ENCODE measurements around the gene GRB2. TPM values are rescaled to one million over a fixed set of nuclear protein-coding genes. Genes with fewer than 3 reads are reported as not detected.

The GRB2 gene
- total RNA-seq, 4 donors from 2014 or later, result 55.1 to 96.5 (median 75.4) TPM

DNA sequence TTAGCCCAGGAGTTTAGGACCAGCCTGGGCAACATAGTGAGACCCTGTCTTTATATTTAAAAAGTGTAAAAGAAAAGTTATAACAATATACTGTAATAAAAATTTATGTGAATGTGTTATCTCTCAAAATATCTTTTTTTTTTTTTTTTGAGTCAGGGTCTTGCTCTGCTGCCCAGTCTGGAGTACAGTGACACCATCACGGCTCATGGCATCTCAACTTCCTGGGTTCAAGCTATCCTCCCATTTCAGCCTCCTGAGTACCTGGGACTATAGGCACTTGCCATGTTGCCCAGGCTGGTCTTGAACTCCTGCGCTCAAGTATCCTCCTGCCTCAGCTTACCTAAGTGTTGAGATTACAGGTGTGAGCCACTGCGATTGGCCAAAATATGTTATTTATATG is 70.8 kb downstream of the GRB2 start:
- DNase-seq (ENCODE audit: low spot score in 2 of 2), result no peak
- no peak overlapping the region for H3K4me3 ChIP-seq (ENCODE audit: low read depth, poor library complexity, severe bottlenecking)
- TF ChIP-seq, protein P1, sequence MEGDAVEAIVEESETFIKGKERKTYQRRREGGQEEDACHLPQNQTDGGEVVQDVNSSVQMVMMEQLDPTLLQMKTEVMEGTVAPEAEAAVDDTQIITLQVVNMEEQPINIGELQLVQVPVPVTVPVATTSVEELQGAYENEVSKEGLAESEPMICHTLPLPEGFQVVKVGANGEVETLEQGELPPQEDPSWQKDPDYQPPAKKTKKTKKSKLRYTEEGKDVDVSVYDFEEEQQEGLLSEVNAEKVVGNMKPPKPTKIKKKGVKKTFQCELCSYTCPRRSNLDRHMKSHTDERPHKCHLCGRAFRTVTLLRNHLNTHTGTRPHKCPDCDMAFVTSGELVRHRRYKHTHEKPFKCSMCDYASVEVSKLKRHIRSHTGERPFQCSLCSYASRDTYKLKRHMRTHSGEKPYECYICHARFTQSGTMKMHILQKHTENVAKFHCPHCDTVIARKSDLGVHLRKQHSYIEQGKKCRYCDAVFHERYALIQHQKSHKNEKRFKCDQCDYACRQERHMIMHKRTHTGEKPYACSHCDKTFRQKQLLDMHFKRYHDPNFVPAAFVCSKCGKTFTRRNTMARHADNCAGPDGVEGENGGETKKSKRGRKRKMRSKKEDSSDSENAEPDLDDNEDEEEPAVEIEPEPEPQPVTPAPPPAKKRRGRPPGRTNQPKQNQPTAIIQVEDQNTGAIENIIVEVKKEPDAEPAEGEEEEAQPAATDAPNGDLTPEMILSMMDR (IDR thresholded peaks at IDR 0.05), result no peak
- no peak for TF ChIP-seq POLR2A (IDR thresholded peaks at IDR 0.05)
- intact Hi-C loops (cut with DNase I; ENCODE audit: low total_unique reads), result no loop called here
- 91 to 96% methylated on average over 3 of the region's 3 CpGs for WGBS, 2 donors

DNA sequence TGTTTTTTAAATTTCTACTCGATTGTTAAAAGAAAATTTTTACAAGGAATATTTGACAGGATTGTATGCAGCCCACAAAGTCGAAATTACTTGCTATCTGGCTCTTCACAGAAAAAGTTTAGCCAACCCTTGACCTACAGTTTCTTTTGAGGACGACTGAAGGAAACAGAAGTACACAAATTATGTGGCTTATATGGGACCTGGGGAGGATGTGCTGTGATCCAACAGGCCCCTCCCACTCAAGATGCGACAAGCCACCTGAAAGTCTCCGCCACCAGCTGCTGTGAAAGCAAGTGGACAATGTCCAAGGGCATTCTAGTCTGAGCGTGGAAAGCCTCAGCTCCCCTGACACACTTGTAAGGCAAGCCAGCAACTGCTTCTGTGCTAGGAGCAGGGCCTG is 73.8 kb downstream of the GRB2 start:
- DNase-seq (ENCODE audit: low spot score in 2 of 2), result no peak
- intact Hi-C loops (cut with DNase I; ENCODE audit: low total_unique reads), result no loop called here
- H3K4me3 ChIP-seq (ENCODE audit: low read depth, poor library complexity, severe bottlenecking), result no peak overlapping the region
- 75 to 78% methylated on average over 6 of the region's 6 CpGs for WGBS, 2 donors
- TF ChIP-seq, protein P1 (IDR thresholded peaks at IDR 0.05), result no peak
- no peak for TF ChIP-seq POLR2A (IDR thresholded peaks at IDR 0.05)

DNA sequence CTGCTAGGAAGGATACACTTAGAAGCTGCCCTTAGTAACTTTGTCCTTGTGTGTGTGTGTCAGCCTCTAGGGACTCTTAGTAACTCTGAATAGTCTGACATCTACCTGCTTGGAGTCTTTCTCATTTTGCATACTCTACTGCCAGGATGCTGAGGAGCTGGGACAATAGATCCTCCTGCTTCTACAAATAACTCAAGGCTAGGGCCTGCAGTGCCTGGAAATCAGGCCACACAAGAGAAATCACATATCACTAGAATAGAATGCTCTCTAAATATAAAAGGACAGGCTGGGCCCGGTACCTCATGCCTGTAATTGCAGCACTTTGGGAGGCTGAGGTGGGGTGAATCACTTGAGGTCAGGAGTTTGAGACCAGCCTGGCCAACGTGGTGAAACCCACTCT is 77.7 kb downstream of the GRB2 start:
- 63 to 85% methylated on average over 2 of the region's 2 CpGs for WGBS, 2 donors
- DNase-seq (ENCODE audit: low spot score in 2 of 2), result no peak
- intact Hi-C loops (cut with DNase I; ENCODE audit: low total_unique reads), result no loop called here
- no peak for TF ChIP-seq POLR2A (IDR thresholded peaks at IDR 0.05)
- TF ChIP-seq, protein P1 (IDR thresholded peaks at IDR 0.05), result no peak
- H3K4me3 ChIP-seq (ENCODE audit: low read depth, poor library complexity, severe bottlenecking), result no peak overlapping the region

DNA sequence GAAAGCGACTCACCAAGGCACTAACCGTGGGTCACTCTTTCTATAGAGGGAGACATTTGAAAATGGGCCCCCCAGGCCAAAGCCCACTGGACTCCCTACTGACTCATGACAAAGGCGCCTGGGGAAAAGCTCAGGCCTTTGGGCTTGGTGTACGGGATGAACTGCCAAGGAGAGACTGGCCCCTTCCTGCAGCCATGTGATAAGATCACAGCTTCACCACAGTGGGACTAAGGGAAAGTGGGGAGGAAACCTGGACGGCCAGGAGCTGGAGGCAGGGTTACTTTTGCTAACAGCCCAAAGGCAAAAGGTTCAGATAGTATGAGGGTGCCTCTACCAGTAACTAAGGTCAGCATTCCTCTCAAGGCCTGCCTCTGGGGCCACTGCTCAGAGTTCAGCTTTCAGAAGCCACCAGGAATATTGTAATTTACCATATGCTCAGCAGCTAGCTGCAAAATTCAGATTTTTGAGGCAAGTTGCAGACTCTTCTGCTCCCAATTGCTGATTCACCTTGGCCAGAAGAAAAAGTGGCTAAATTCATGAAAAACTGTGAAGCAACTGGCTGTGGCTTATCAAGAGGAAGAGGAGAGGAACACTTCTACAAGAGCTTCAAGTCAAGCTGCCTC is 79.1 kb downstream of the GRB2 start:
- no peak for DNase-seq (ENCODE audit: low spot score in 2 of 2)
- TF ChIP-seq, protein P1 (IDR thresholded peaks at IDR 0.05), result no peak
- no peak for TF ChIP-seq POLR2A (IDR thresholded peaks at IDR 0.05)
- intact Hi-C loops (cut with DNase I; ENCODE audit: low total_unique reads), result no loop called here
- H3K4me3 ChIP-seq (ENCODE audit: low read depth, poor library complexity, severe bottlenecking), result no peak overlapping the region
- 63 to 66% methylated on average over 5 of the region's 5 CpGs for WGBS, 2 donors

DNA sequence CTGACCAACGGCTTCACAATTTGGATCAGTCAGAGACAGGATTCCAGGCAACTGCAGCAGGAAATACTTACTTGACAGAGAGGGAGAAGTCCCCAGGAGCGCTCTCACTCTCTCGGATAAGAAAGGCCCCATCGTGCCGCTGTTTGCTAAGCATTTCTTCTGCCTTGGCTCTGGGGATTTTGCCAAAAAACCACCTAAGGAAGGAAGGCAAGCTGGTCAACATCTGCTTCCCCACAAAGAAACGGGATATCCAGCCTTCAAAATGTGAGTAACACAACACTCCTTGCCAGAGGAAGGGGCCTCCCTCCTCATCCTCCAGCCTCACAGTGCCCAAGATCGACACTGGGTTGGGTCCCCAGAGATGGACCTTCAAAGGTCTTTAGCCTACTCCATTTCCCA is 79.7 kb downstream of the GRB2 start:
- WGBS, 2 donors, result 71 to 75% methylated on average over 7 of the region's 7 CpGs
- no peak for DNase-seq (ENCODE audit: low spot score in 2 of 2)
- no peak overlapping the region for H3K4me3 ChIP-seq (ENCODE audit: low read depth, poor library complexity, severe bottlenecking)
- TF ChIP-seq, protein P1 (IDR thresholded peaks at IDR 0.05), result no peak
- TF ChIP-seq POLR2A (IDR thresholded peaks at IDR 0.05), result no peak
- intact Hi-C loops (cut with DNase I; ENCODE audit: low total_unique reads), result no loop called here

DNA sequence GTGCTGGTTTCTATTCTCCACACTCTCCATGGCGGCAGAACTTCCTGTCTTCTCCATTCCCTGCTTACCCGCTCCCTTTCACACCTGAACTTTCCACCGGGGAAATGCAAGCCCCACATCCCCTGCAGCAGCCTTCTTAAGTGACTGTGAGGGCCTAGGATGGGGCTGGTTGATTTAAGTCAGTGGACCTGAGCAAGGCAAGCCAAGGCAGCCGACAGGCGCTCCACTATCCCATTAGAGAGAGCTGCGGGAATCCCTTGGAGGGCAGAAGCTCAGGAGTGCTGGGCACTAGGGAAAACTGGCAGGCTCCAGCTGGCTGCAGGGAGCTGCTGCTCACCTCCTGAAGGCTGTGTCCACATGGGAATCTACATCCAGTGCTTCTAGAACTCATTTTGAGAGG is 80.1 kb downstream of the GRB2 start:
- H3K4me3 ChIP-seq (ENCODE audit: low read depth, poor library complexity, severe bottlenecking), result no peak overlapping the region
- 87% methylated on average over 6 of the region's 6 CpGs for WGBS, 2 donors
- DNase-seq (ENCODE audit: low spot score in 2 of 2), result no peak
- intact Hi-C loops (cut with DNase I; ENCODE audit: low total_unique reads), result no loop called here
- TF ChIP-seq, protein P1 (IDR thresholded peaks at IDR 0.05), result no peak
- TF ChIP-seq POLR2A (IDR thresholded peaks at IDR 0.05), result no peak

All from lower leg skin (tissue), 4 donors.